Measurements from ENCODE around the gene ATP1B2. TPM values are rescaled to one million over a fixed set of nuclear protein-coding genes. Genes with fewer than 3 reads are reported as not detected.
A peak's percentile ranks its signal among the peaks of the same experiment; 100 is the strongest.

The ATP1B2 gene
- total and polyA plus RNA-seq, 9 of the 15 experiments (the other 6 are each of a cell fraction or from before 2014, with no cell fraction given), result 0.23 to 6.0 (median 0.99) TPM

DNA sequence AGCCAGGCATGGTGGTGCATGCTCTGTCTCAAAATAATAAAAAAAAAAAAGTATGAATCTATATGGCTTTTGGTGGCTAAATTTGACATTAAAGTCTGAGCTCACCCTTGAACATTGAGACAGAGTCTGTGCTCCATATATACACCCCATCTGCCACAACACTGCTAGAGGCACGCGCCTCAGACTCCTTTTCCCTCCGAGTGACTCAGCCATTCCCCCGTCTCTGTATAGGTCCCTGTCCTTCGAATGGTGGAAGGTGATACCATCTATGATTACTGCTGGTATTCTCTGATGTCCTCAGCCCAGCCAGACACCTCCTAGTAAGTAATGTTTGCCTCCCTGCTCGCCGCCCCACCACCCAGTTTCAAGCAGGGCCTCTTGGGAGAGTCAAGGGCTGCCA, 49.8 kb downstream of the ATP1B2 start (continued):
- TF ChIP-seq TSC22D4 (tag; IDR thresholded peaks at IDR 0.05) (no peak), C11orf30 (IDR thresholded peaks at IDR 0.05; ENCODE audit: low read depth) (peak; percentile 60), PML (IDR thresholded peaks at IDR 0.05; ENCODE audit: low read length) (no peak), FOSL1 (tag; conservative IDR thresholded peaks at IDR 0.05) (peak; percentile 69), MECOM (CRISPR knock-in tag; IDR thresholded peaks at IDR 0.05) (peak; percentile 92), DPF2 (IDR thresholded peaks at IDR 0.05) (peak; percentile 31; the same call in 1 of the 2 replicates), NCOA6 (IDR thresholded peaks at IDR 0.05) (no peak), ZNF134 (CRISPR knock-in tag; conservative IDR thresholded peaks at IDR 0.05) (no peak)
- TF ChIP-seq, protein P1, sequence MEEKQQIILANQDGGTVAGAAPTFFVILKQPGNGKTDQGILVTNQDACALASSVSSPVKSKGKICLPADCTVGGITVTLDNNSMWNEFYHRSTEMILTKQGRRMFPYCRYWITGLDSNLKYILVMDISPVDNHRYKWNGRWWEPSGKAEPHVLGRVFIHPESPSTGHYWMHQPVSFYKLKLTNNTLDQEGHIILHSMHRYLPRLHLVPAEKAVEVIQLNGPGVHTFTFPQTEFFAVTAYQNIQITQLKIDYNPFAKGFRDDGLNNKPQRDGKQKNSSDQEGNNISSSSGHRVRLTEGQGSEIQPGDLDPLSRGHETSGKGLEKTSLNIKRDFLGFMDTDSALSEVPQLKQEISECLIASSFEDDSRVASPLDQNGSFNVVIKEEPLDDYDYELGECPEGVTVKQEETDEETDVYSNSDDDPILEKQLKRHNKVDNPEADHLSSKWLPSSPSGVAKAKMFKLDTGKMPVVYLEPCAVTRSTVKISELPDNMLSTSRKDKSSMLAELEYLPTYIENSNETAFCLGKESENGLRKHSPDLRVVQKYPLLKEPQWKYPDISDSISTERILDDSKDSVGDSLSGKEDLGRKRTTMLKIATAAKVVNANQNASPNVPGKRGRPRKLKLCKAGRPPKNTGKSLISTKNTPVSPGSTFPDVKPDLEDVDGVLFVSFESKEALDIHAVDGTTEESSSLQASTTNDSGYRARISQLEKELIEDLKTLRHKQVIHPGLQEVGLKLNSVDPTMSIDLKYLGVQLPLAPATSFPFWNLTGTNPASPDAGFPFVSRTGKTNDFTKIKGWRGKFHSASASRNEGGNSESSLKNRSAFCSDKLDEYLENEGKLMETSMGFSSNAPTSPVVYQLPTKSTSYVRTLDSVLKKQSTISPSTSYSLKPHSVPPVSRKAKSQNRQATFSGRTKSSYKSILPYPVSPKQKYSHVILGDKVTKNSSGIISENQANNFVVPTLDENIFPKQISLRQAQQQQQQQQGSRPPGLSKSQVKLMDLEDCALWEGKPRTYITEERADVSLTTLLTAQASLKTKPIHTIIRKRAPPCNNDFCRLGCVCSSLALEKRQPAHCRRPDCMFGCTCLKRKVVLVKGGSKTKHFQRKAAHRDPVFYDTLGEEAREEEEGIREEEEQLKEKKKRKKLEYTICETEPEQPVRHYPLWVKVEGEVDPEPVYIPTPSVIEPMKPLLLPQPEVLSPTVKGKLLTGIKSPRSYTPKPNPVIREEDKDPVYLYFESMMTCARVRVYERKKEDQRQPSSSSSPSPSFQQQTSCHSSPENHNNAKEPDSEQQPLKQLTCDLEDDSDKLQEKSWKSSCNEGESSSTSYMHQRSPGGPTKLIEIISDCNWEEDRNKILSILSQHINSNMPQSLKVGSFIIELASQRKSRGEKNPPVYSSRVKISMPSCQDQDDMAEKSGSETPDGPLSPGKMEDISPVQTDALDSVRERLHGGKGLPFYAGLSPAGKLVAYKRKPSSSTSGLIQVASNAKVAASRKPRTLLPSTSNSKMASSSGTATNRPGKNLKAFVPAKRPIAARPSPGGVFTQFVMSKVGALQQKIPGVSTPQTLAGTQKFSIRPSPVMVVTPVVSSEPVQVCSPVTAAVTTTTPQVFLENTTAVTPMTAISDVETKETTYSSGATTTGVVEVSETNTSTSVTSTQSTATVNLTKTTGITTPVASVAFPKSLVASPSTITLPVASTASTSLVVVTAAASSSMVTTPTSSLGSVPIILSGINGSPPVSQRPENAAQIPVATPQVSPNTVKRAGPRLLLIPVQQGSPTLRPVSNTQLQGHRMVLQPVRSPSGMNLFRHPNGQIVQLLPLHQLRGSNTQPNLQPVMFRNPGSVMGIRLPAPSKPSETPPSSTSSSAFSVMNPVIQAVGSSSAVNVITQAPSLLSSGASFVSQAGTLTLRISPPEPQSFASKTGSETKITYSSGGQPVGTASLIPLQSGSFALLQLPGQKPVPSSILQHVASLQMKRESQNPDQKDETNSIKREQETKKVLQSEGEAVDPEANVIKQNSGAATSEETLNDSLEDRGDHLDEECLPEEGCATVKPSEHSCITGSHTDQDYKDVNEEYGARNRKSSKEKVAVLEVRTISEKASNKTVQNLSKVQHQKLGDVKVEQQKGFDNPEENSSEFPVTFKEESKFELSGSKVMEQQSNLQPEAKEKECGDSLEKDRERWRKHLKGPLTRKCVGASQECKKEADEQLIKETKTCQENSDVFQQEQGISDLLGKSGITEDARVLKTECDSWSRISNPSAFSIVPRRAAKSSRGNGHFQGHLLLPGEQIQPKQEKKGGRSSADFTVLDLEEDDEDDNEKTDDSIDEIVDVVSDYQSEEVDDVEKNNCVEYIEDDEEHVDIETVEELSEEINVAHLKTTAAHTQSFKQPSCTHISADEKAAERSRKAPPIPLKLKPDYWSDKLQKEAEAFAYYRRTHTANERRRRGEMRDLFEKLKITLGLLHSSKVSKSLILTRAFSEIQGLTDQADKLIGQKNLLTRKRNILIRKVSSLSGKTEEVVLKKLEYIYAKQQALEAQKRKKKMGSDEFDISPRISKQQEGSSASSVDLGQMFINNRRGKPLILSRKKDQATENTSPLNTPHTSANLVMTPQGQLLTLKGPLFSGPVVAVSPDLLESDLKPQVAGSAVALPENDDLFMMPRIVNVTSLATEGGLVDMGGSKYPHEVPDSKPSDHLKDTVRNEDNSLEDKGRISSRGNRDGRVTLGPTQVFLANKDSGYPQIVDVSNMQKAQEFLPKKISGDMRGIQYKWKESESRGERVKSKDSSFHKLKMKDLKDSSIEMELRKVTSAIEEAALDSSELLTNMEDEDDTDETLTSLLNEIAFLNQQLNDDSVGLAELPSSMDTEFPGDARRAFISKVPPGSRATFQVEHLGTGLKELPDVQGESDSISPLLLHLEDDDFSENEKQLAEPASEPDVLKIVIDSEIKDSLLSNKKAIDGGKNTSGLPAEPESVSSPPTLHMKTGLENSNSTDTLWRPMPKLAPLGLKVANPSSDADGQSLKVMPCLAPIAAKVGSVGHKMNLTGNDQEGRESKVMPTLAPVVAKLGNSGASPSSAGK (IDR thresholded peaks at IDR 0.05), result peak; percentile 84
- TF ChIP-seq, protein P2, sequence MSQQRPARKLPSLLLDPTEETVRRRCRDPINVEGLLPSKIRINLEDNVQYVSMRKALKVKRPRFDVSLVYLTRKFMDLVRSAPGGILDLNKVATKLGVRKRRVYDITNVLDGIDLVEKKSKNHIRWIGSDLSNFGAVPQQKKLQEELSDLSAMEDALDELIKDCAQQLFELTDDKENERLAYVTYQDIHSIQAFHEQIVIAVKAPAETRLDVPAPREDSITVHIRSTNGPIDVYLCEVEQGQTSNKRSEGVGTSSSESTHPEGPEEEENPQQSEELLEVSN (IDR thresholded peaks at IDR 0.05; ENCODE audit: borderline replicate concordance in 1 of 2, extremely low read depth in 1 of 2, insufficient read depth in 1 of 2, insufficient read length in 1 of 2, low read depth in 1 of 2, low read length in 1 of 2, poor library complexity in 1 of 2, severe bottlenecking in 1 of 2), result peak; percentile 74 to 88
